SKM-1 treated with dmso at 0.1 percent for 144 hours (cell line): ENCODE data around the gene SARNP.

Source experiments
- DNase-seq: peaks from one replicate; lab custom pipeline; 2025; ENCODE audit not compliant: unreplicated experiment; lab: John Stamatoyannopoulos, UW

Gene SARNP

GRCh38 chr12:55711786-55712553, 105.6 kb downstream of the SARNP start:
- DNase-seq, result no peak

- DNase-seq, result no peak
Measured at GRCh38 chr12:55708695-55709233, 108.8 kb downstream of the SARNP start.

- DNase-seq, result no peak
Measured at GRCh38 chr12:55707841-55708694, 109.5 kb downstream of the SARNP start, which contains the start of gene ITGA7. TSS of gene ITGA7 (minus strand) at chr12:55707904. CDS start at chr12:55707682, 222 bp downstream.
